Astrocyte of the cerebellum (primary cell): ENCODE results near the gene LTF.

Experiments
- DNase-seq: peaks from one replicate; pipeline ENCODE4 v3.0.0-alpha.2; 2011; ENCODE audit warnings: low read depth
- H3K4me3 ChIP-seq: 2 replicates; pipeline ENCODE4 v1.5.1; 2011; ENCODE audit warnings: mild to moderate bottlenecking, low read depth, low read length, moderate library complexity
- in situ Hi-C: cut with HindIII; loops from 2 replicates; pipeline ENCODE4 v1.10.0; 2017; ENCODE audit warnings: low sequenced_read_pairs
- TF ChIP-seq, protein P1 (sequence below): IDR thresholded peaks from 2 replicates; pipeline ENCODE4 v1.5.1; 2012; ENCODE audit warnings: low read length, low read depth, moderate library complexity, mild to moderate bottlenecking; ENCODE audit errors: missing control alignments

The LTF gene

DNA sequence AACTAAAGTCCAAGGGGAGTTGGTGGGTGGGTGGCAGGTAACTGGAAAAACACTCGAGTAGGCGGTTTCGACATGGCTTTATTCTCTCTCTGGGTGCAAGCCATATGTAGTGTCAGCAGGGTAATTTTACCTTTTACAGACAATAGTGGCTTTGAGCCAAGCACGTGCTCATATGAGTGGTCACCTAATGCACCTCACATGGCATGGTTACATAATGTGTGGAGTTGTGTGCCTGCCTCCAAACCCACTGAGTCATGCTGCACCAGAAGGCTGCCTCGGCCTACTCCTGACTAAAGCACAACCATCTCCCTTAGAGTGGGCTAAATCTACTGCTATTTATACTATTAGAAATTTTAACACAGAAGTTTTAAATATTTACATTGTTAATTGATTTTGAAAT is 41.1 kb downstream of the LTF start:
- no peak for DNase-seq
- H3K4me3 ChIP-seq = no peak overlapping the region
- in situ Hi-C loops = no loop called here
- TF ChIP-seq, protein P1, sequence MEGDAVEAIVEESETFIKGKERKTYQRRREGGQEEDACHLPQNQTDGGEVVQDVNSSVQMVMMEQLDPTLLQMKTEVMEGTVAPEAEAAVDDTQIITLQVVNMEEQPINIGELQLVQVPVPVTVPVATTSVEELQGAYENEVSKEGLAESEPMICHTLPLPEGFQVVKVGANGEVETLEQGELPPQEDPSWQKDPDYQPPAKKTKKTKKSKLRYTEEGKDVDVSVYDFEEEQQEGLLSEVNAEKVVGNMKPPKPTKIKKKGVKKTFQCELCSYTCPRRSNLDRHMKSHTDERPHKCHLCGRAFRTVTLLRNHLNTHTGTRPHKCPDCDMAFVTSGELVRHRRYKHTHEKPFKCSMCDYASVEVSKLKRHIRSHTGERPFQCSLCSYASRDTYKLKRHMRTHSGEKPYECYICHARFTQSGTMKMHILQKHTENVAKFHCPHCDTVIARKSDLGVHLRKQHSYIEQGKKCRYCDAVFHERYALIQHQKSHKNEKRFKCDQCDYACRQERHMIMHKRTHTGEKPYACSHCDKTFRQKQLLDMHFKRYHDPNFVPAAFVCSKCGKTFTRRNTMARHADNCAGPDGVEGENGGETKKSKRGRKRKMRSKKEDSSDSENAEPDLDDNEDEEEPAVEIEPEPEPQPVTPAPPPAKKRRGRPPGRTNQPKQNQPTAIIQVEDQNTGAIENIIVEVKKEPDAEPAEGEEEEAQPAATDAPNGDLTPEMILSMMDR = no peak

DNA sequence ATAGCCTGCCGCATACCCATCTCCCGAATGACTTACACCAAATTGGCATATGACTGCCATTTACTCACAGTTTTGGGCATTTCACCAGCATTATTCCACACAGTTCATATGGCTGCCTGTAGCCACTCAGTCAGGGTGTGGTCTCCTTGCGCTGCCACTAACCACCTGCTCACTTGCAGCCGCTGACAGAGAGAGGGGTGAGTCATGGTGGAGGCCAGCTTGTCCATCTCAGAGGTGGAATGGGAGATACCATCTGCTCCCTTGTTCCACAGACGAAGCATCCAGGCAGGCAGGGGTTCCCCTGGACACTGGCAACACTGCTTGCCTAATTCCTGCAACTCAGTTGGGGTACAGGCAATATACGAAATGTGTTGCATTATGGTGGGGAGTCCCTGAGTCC is 42.1 kb downstream of the LTF start:
- no peak overlapping the region for H3K4me3 ChIP-seq
- TF ChIP-seq, protein P1 = no peak
- DNase-seq = no peak
- in situ Hi-C loops = no loop called here

DNA sequence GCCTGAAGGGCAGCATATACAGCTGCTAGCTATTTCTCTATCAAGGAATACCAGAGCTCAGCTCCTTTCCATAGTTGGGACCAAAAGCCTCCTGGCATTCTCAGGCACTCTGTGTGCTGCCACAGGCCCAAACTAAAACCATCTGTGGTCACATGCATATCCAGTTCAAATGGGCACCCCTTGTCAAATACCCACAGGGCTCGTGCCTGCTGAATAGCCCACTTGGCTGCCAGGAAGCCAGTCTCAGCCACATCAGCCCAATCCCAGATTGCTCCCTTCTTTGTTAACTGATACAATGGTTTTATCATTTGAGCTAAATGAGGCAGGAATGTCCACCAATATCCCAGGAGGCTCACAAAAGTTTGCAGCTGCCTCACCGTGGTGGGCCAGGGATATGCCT is 43.8 kb downstream of the LTF start:
- DNase-seq = no peak
- TF ChIP-seq, protein P1 = no peak
- in situ Hi-C loops = no loop called here
- no peak overlapping the region for H3K4me3 ChIP-seq

DNA sequence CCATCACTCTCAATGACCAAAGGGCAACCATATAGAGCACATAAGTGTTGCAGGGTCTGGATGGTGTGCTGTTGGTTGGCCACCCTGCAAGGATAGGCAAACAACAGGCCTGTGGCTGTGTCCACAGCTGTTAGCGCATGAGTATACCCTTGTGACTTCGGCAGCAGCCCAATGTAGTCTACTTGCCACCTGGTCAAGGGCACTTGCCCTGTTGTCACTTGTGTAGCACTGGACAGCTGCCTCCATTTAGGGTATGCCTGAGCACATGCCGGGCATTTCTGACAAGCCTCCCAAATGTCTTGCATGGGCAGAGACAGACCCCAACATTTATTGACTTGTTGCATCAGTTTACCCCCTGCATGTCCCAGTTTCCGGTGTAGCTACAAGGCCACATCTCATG is 44.9 kb downstream of the LTF start:
- DNase-seq = no peak
- TF ChIP-seq, protein P1 = no peak
- in situ Hi-C loops = no loop called here
- H3K4me3 ChIP-seq = no peak overlapping the region

DNA sequence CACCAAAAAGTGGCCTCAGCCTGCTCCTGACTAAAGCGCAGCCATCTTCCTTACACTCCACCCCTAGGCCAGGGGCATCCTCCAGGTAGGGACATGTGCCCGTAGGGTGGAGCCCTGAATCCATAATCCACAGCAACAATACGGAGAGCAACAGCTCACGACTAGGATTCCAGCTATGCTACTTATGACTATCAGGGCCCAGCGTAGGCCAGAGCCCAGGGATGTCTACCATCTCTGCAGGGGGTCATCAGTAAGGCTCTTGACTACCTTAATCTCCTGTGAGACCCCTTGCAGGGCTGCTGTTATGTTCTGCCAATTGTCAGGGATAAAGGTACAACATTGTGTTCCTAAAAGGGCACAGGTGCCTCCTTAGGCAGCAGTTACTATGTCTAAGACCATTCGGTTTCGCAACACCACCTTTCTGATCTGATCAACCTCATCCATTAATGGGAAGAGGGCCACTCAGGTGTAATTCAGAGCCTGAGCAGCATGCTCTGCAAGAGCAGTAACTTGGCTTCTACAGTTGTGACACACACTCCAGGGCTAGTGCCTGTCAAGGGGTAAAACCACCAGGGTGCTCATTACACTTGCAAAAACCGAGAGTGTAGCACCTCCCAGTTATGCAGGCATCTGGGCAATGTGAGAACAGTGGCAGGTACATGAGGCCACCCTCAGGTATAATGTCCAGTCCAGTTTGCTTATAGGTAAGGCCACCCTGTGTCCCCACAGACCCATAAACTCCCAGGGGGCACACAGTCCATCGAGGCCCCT is 46.7 kb downstream of the LTF start:
- H3K4me3 ChIP-seq = no peak overlapping the region
- in situ Hi-C loops = no loop called here
- TF ChIP-seq, protein P1 = no peak
- DNase-seq = no peak

DNA sequence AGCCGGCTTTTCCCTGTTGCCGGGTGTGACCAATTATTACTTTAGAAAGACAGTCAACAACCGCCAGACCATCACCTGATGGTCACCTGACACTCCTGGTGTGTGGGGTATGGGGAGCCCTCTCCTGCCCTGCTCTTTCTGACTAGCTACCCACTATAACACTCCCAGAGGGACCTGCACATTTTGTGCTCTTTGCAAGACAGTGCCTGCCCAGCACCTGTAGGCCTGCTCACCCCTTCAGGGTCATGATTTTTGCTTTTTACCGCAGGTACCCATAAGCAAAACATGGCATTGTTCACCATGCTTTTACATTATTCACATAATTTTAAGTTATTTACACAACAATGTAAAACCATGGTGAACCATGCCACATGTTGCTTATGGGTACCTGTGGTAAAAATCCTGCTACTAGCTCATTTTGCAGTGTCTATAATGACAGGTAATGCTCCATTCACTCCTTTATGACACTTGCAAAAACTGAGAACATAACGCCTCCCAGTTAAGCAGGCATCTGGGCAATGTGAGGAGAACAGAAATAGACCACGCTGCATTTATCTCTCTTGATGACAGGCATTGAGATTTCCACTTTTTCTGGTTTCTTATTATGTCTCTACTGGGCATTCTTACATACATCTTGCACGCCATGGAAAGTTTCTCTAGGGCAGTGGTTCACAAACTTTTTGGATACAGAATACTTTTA is 47.7 kb downstream of the LTF start:
- H3K4me3 ChIP-seq = no peak overlapping the region
- TF ChIP-seq, protein P1 = no peak
- in situ Hi-C loops = no loop called here
- no peak for DNase-seq
